IMR-90 (cell line): ENCODE measurements around the gene RYR2. TPM values are rescaled to one million over a fixed set of nuclear protein-coding genes. Genes with fewer than 3 reads are reported as not detected.

Experiments
- ATAC-seq: fragments of 200-7000 bp; cut with Tn5 transposase; 2 replicates; pipeline ENCODE4 v1.9.1; 2020; ENCODE audit warnings: low read depth, mild to moderate bottlenecking, moderate library complexity
- BruUV-seq: library from RNA; stranded (reverse); fragments of 400-500 nt; replicated peaks from 2 replicates; lab custom pipeline; 2021; lab: Mats Ljungman, UMichigan
- CTCF ChIA-PET: fragments of 300-600 bp; formaldehyde crosslinking; extraction: SDS; loops from one replicate; lab custom pipeline; 2021; ENCODE audit warnings: antibody characterized with exemption; lab: Yijun Ruan, JAX
- POLR2A ChIA-PET: fragments of 300-600 bp; sonication (Branson Sonifier 250); formaldehyde crosslinking; loops from one replicate; lab custom pipeline; 2022; ENCODE audit warnings: antibody characterized with exemption; ENCODE audit not compliant: unreplicated experiment; lab: Charles Lee
- DNase-seq: peaks from one replicate; pipeline ENCODE4 v3.0.0; 2013
- H2AFZ ChIP-seq: replicated peaks from 2 replicates; pipeline ENCODE3; 2013; ENCODE audit warnings: low read length, mild to moderate bottlenecking; ENCODE audit not compliant: poor library complexity
- H2AK5ac ChIP-seq: 2 replicates; pipeline ENCODE4 v1.6.1; 2013; ENCODE audit warnings: low read depth, low read length, inconsistent platforms
- H2AK9ac ChIP-seq: replicated peaks from 2 replicates; pipeline ENCODE3; 2013; ENCODE audit warnings: mild to moderate bottlenecking, low read depth, low read length, moderate library complexity; ENCODE audit not compliant: poor library complexity
- H2BK120ac ChIP-seq: 2 replicates; pipeline ENCODE4 v1.6.1; 2013; ENCODE audit warnings: low read depth, low read length, inconsistent platforms
- H2BK15ac ChIP-seq: 3 replicates; pipeline ENCODE4 v1.6.1; 2013; ENCODE audit warnings: low read depth, low read length, inconsistent platforms
- H2BK20ac ChIP-seq: 2 replicates; pipeline ENCODE4 v1.6.1; 2013; ENCODE audit warnings: low read depth, mild to moderate bottlenecking, inconsistent platforms, low read length, moderate library complexity
- H2BK5ac ChIP-seq: 2 replicates; pipeline ENCODE4 v1.6.1; 2013; ENCODE audit warnings: mild to moderate bottlenecking, low read depth, low read length, inconsistent platforms; ENCODE audit not compliant: poor library complexity, severe bottlenecking
- H3K14ac ChIP-seq: replicated peaks from 2 replicates; pipeline ENCODE4 v1.6.1; 2013; ENCODE audit warnings: low read depth, low read length, inconsistent platforms
- H3K18ac ChIP-seq: 2 replicates; pipeline ENCODE4 v1.6.1; 2013; ENCODE audit warnings: low read depth, low read length, control low read depth
- H3K23ac ChIP-seq: 2 replicates; pipeline ENCODE4 v1.6.1; 2013; ENCODE audit warnings: low read depth, low read length, inconsistent platforms
- H3K27ac ChIP-seq: 2 replicates; pipeline ENCODE4 v1.5.1; 2013; ENCODE audit warnings: mild to moderate bottlenecking, control low read depth, low read length; ENCODE audit not compliant: insufficient read depth
- H3K27me3 ChIP-seq: 2 replicates; pipeline ENCODE4 v1.6.1; 2013; ENCODE audit warnings: low read length; ENCODE audit not compliant: control insufficient read depth, insufficient read depth
- H3K36me3 ChIP-seq: 2 replicates; pipeline ENCODE4 v1.6.1; 2013; ENCODE audit warnings: low read length, mixed read lengths; ENCODE audit not compliant: control insufficient read depth, insufficient read depth
- H3K4ac ChIP-seq: 2 replicates; pipeline ENCODE4 v1.6.1; 2013; ENCODE audit warnings: low read depth, low read length, inconsistent platforms
- H3K4me1 ChIP-seq: 2 replicates; pipeline ENCODE4 v1.6.1; 2013; ENCODE audit warnings: low read length, mixed read lengths; ENCODE audit not compliant: control insufficient read depth, insufficient read depth
- H3K4me2 ChIP-seq: 2 replicates; pipeline ENCODE4 v1.6.1; 2013; ENCODE audit warnings: low read depth, mild to moderate bottlenecking, control low read depth, low read length, moderate library complexity
- H3K4me3 ChIP-seq: 2 replicates; pipeline ENCODE4 v1.5.1; 2013; ENCODE audit warnings: low read depth, mild to moderate bottlenecking, control low read depth, low read length, moderate library complexity; ENCODE audit not compliant: insufficient read depth
- H3K56ac ChIP-seq: 2 replicates; pipeline ENCODE4 v1.6.1; 2013; ENCODE audit warnings: low read length, inconsistent platforms; ENCODE audit not compliant: insufficient read depth; ENCODE audit errors: extremely low read depth
- H3K79me1 ChIP-seq, 2 experiments: 2 replicates each; pipeline ENCODE4 v1.6.1; 2013; ENCODE audit warnings: low read length in 2 of 2, inconsistent platforms in 1 of 2, low read depth in 1 of 2
- H3K9ac ChIP-seq: 2 replicates; pipeline ENCODE4 v1.6.1; 2013; ENCODE audit warnings: low read depth, low read length, control low read depth
- H3K9me1 ChIP-seq: 2 replicates; pipeline ENCODE4 v1.6.1; 2013; ENCODE audit warnings: low read length, inconsistent platforms; ENCODE audit not compliant: insufficient read depth
- H3K9me3 ChIP-seq: 2 replicates; pipeline ENCODE4 v1.6.1; 2013; ENCODE audit warnings: low read length; ENCODE audit not compliant: control insufficient read depth, insufficient read depth
- H4K20me1 ChIP-seq: 2 replicates; pipeline ENCODE4 v1.6.1; 2013; ENCODE audit warnings: low read length, inconsistent platforms; ENCODE audit not compliant: insufficient read depth
- H4K5ac ChIP-seq: 2 replicates; pipeline ENCODE4 v1.6.1; 2013; ENCODE audit warnings: mild to moderate bottlenecking, low read depth, low read length, control low read depth
- H4K8ac ChIP-seq, 2 experiments: 2 replicates each; pipeline ENCODE4 v1.6.1; 2013; ENCODE audit warnings: low read depth in 2 of 2, low read length in 2 of 2, control low read depth in 1 of 2, inconsistent platforms in 1 of 2
- H4K91ac ChIP-seq: 2 replicates; pipeline ENCODE4 v1.6.1; 2013; ENCODE audit warnings: low read depth, low read length, inconsistent platforms; ENCODE audit not compliant: insufficient read depth
- BHLHE40 ChIP-seq: fragments of 150-350 bp; IDR thresholded peaks from 2 replicates; pipeline ENCODE4 v1.6.1; 2016; ENCODE audit warnings: mild to moderate bottlenecking, low read depth, low read length
- CEBPB ChIP-seq: IDR thresholded peaks from 2 replicates; pipeline ENCODE4 v1.6.1; 2012; ENCODE audit warnings: low read depth, low read length, improper control_type of control experiment
- CHD1 ChIP-seq: IDR thresholded peaks from 2 replicates; pipeline ENCODE4 v1.6.1; 2012; ENCODE audit warnings: low read depth, low read length, improper control_type of control experiment
- FOS ChIP-seq: fragments of 150-350 bp; IDR thresholded peaks from 2 replicates; pipeline ENCODE4 v1.6.1; 2016; ENCODE audit warnings: low read depth, low read length
- MAFK ChIP-seq: IDR thresholded peaks from 2 replicates; pipeline ENCODE4 v1.6.1; 2012; ENCODE audit warnings: low read depth, low read length, improper control_type of control experiment
- MAZ ChIP-seq: IDR thresholded peaks from 2 replicates; pipeline ENCODE4 v1.6.1; 2012; ENCODE audit warnings: low read depth, mild to moderate bottlenecking, low read length, improper control_type of control experiment, moderate library complexity, borderline replicate concordance
- MXI1 ChIP-seq: IDR thresholded peaks from 2 replicates; pipeline ENCODE4 v1.6.1; 2012; ENCODE audit warnings: low read depth, mild to moderate bottlenecking, low read length, moderate library complexity, borderline replicate concordance
- NFE2L2 ChIP-seq: fragments of 150-350 bp; IDR thresholded peaks from 2 replicates; pipeline ENCODE4 v1.6.1; 2016; ENCODE audit warnings: low read depth, mild to moderate bottlenecking, low read length
- POLR2A ChIP-seq: IDR thresholded peaks from 2 replicates; pipeline ENCODE4 v1.6.1; 2012; ENCODE audit warnings: mild to moderate bottlenecking, low read depth, low read length
- RAD21 ChIP-seq: IDR thresholded peaks from 2 replicates; pipeline ENCODE4 v1.6.1; 2012; ENCODE audit warnings: low read length, improper control_type of control experiment
- RCOR1 ChIP-seq: IDR thresholded peaks from 2 replicates; pipeline ENCODE4 v1.6.1; 2012; ENCODE audit warnings: mild to moderate bottlenecking, low read length, improper control_type of control experiment; ENCODE audit not compliant: insufficient replicate concordance
- RFX5 ChIP-seq: IDR thresholded peaks from 2 replicates; pipeline ENCODE4 v1.8.0; 2012; ENCODE audit warnings: low read depth, mild to moderate bottlenecking, low read length, moderate library complexity
- SMC3 ChIP-seq: fragments of 150-350 bp; IDR thresholded peaks from 2 replicates; pipeline ENCODE4 v1.6.1; 2016; ENCODE audit warnings: low read depth, mild to moderate bottlenecking, antibody characterized with exemption, low read length, moderate library complexity
- WGBS, 2 experiments: methylation state at CpG; one replicate each; pipeline versions ENCODE4 v1.1.5 to v1.1.7; 2013; ENCODE audit warnings: missing lambda C conversion rate in 2 of 2; ENCODE audit not compliant: insufficient read length in 1 of 2; ENCODE audit errors: extremely low coverage in 2 of 2; 5-methylcytosine and 5-hydroxymethylcytosine counted together
- dilution Hi-C: fragments of 300-500 bp; cut with HindIII; formaldehyde crosslinking; loops from one replicate; pipeline ENCODE4 v1.14.3; 2018; ENCODE audit warnings: low sequenced_read_pairs; ENCODE audit not compliant: unreplicated experiment
- in situ Hi-C: fragments of 300-500 bp; cut with MboI; formaldehyde crosslinking; loops from 3 replicates; pipeline ENCODE4 v1.14.3; 2019; ENCODE audit warnings: low sequenced_read_pairs, inconsistent platforms, mixed read lengths
- intact Hi-C: fragments of 100-400 bp; cut with micrococcal nuclease; formaldehyde crosslinking; loops from 2 replicates; pipeline ENCODE4 v1.10.0; 2022
- polyA plus RNA-seq, 3 experiments: library from polyadenylated mRNA; depleted of rRNA; stranded (reverse); fragments of >200 nt; gene quantifications; 2 replicates each; pipeline ENCODE4 v1.2.3, GENCODE V29; 2012; ENCODE audit warnings: low replicate concordance in 1 of 3
- total RNA-seq: library from RNA; depleted of rRNA; stranded (reverse); fragments of >200 nt; gene quantifications from 2 replicates; pipeline ENCODE4 v1.2.3, GENCODE V29; 2012
- TF ChIP-seq, protein P1 (sequence below): conservative IDR thresholded peaks from 2 replicates; pipeline ENCODE4 v1.5.1; 2012; ENCODE audit warnings: mild to moderate bottlenecking, low read depth, low read length, improper control_type of control experiment
- TF ChIP-seq, protein P2 (sequence below): fragments of 150-350 bp; IDR thresholded peaks from 2 replicates; pipeline ENCODE4 v1.6.1; 2016; ENCODE audit warnings: low read depth, mild to moderate bottlenecking, low read length, moderate library complexity, borderline replicate concordance
- TF ChIP-seq, protein P3 (sequence below): fragments of 150-350 bp; IDR thresholded peaks from 2 replicates; pipeline ENCODE4 v1.6.1; 2017; ENCODE audit warnings: mild to moderate bottlenecking, antibody characterized with exemption, low read length, low read depth

Gene RYR2
- total and polyA plus RNA-seq, 2 of the 4 experiments (the other 2 are of a cell fraction), result not detected

DNA sequence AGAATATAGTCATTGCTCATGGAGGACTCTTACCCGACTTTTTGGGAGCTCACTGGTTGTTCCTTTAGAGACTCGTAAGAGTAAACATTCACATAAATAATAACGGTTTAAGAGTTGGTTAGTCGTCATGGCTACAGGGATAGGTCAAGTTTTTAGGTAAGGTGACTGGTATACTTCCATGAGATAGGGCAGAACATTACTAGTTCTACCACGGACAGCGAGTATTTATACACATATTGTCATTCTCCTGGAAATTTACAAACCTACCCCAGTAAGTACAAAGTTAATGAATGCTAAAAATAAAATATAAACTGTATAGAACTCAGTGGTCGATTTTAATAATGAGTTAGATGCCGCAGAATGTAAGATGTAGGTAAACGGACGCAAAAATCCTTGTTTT lies 1.2 kb upstream of the RYR2 start:
- Histone ChIP-seq H2AK9ac (no peak overlapping the region), H3K23ac (no peak overlapping the region), H2AK5ac (no peak overlapping the region), H3K4me2 (no peak overlapping the region), H2BK120ac (no peak overlapping the region), H2BK5ac (no peak overlapping the region), H3K4me1 (no peaks in the 10 kb centered on the region), H3K79me1 (no peaks in the 10 kb centered on the region), H3K56ac (no peak overlapping the region), H4K5ac (no peak overlapping the region), H2BK15ac (no peak overlapping the region), H3K9me1 (no peaks in the 10 kb centered on the region), H3K9me3 (peaks cover 2% of the 10 kb centered on the region; the same call in 1 of the 2 replicates), H3K27me3 (peaks cover 6% of the 10 kb centered on the region; the same call in 1 of the 2 replicates), H3K18ac (no peak overlapping the region), H4K20me1 (no peaks in the 10 kb centered on the region), H3K9ac (no peak overlapping the region), H4K91ac (no peak overlapping the region), H3K4ac (no peak overlapping the region), H4K8ac (no peak overlapping the region), H2BK20ac (no peak overlapping the region), H3K4me3 (no peak overlapping the region), H2AFZ (no peak overlapping the region), H3K27ac (no peak overlapping the region), H3K36me3 (no peaks in the 10 kb centered on the region), H3K14ac (no peak overlapping the region)
- WGBS, 2 experiments, result no CpG with 5 or more reads among the region's 10 CpGs
- CTCF ChIA-PET, result no interaction called here
- no peak for DNase-seq
- intact Hi-C loops, result loop anchor here (5.0 kb wide), 2 partner anchors 156 to 621 kb away; no protein-coding TSS in a partner anchor
- no TSS peak for BruUV-seq
- POLR2A ChIA-PET, result no interaction called here
- dilution Hi-C loops, result no loop called here
- no peak for TF ChIP-seq MAFK
- TF ChIP-seq, protein P1, sequence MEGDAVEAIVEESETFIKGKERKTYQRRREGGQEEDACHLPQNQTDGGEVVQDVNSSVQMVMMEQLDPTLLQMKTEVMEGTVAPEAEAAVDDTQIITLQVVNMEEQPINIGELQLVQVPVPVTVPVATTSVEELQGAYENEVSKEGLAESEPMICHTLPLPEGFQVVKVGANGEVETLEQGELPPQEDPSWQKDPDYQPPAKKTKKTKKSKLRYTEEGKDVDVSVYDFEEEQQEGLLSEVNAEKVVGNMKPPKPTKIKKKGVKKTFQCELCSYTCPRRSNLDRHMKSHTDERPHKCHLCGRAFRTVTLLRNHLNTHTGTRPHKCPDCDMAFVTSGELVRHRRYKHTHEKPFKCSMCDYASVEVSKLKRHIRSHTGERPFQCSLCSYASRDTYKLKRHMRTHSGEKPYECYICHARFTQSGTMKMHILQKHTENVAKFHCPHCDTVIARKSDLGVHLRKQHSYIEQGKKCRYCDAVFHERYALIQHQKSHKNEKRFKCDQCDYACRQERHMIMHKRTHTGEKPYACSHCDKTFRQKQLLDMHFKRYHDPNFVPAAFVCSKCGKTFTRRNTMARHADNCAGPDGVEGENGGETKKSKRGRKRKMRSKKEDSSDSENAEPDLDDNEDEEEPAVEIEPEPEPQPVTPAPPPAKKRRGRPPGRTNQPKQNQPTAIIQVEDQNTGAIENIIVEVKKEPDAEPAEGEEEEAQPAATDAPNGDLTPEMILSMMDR, result no peak
- no peak for TF ChIP-seq POLR2A
- no peak for TF ChIP-seq MXI1
- no peak for TF ChIP-seq RFX5
- TF ChIP-seq CHD1, result no peak
- TF ChIP-seq, protein P2, sequence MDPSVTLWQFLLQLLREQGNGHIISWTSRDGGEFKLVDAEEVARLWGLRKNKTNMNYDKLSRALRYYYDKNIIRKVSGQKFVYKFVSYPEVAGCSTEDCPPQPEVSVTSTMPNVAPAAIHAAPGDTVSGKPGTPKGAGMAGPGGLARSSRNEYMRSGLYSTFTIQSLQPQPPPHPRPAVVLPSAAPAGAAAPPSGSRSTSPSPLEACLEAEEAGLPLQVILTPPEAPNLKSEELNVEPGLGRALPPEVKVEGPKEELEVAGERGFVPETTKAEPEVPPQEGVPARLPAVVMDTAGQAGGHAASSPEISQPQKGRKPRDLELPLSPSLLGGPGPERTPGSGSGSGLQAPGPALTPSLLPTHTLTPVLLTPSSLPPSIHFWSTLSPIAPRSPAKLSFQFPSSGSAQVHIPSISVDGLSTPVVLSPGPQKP, result no peak
- TF ChIP-seq, protein P3, sequence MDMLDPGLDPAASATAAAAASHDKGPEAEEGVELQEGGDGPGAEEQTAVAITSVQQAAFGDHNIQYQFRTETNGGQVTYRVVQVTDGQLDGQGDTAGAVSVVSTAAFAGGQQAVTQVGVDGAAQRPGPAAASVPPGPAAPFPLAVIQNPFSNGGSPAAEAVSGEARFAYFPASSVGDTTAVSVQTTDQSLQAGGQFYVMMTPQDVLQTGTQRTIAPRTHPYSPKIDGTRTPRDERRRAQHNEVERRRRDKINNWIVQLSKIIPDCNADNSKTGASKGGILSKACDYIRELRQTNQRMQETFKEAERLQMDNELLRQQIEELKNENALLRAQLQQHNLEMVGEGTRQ, result no peak
- TF ChIP-seq FOS, result no peak
- TF ChIP-seq MAZ, result no peak
- TF ChIP-seq SMC3, result no peak
- TF ChIP-seq NFE2L2, result no peak
- no peak for TF ChIP-seq BHLHE40
- TF ChIP-seq RAD21, result no peak
- TF ChIP-seq CEBPB, result no peak
- TF ChIP-seq RCOR1, result no peak
- in situ Hi-C loops, result no loop called here
- ATAC-seq, result no peak
